GM12878 (cell line): ENCODE measurements around the gene MC3R. TPM values are rescaled to one million over a fixed set of nuclear protein-coding genes. Genes with fewer than 3 reads are reported as not detected.

Source experiments
- ATAC-seq: fragments of 200-7000 bp; cut with Tn5 transposase; 3 replicates; pipeline ENCODE4 v1.9.1; 2020; ENCODE audit warnings: mild to moderate bottlenecking, moderate library complexity
- BruUV-seq: library from RNA; stranded (reverse); fragments of 400-500 nt; replicated peaks from 2 replicates; lab custom pipeline; 2021; lab: Mats Ljungman, UMichigan
- CTCF ChIA-PET: fragments of 300-600 bp; sonication (Branson Sonifier 250); formaldehyde crosslinking; extraction: SDS; loops from one replicate; lab custom pipeline; 2021; ENCODE audit warnings: inconsistent platforms; lab: Yijun Ruan, JAX
- POLR2A ChIA-PET: fragments of 350-600 bp; formaldehyde crosslinking; extraction: SDS; loops from one replicate; lab custom pipeline; 2021; ENCODE audit warnings: inconsistent platforms; lab: Charles Lee
- RAD21 ChIA-PET: fragments of 300-600 bp; sonication (Branson Sonifier 250); formaldehyde crosslinking; loops from one replicate; lab custom pipeline; 2023; ENCODE audit warnings: antibody characterized with exemption; ENCODE audit not compliant: unreplicated experiment; lab: Charles Lee
- SMC1A ChIA-PET: fragments of 300-600 bp; sonication (Branson Sonifier 250); formaldehyde crosslinking; loops from one replicate; lab custom pipeline; 2023; ENCODE audit not compliant: unreplicated experiment, uncharacterized antibody; lab: Charles Lee
- DNase-seq: peaks from one replicate; pipeline ENCODE4 v3.0.0-alpha.2; 2011; ENCODE audit warnings: low read depth, low spot score
- FAIRE-seq: peaks from 3 replicates; lab custom pipeline; 2011; peaks lifted over from hg19 to GRCh38; lab: Jason Lieb, UNC
- H2AFZ ChIP-seq: 2 replicates; pipeline ENCODE4 v1.6.0; 2011; ENCODE audit warnings: low read depth, low read length, control low read depth; ENCODE audit not compliant: control insufficient read depth
- H3K27ac ChIP-seq: 2 replicates; pipeline ENCODE4 v1.5.1; 2011; ENCODE audit warnings: control low read depth; ENCODE audit not compliant: control insufficient read depth, insufficient read depth
- H3K27me3 ChIP-seq, 2 experiments: replicated peaks in 1 of 2; 2 replicates each; pipeline versions ENCODE4 v1.6.0 to v1.6.1; 2011; ENCODE audit warnings: low read length in 1 of 2; ENCODE audit not compliant: control insufficient read depth in 2 of 2, insufficient read depth in 2 of 2
- H3K36me3 ChIP-seq, 2 experiments: 2 replicates each; pipeline ENCODE4 v1.5.1; 2011; ENCODE audit warnings: low read length in 1 of 2; ENCODE audit not compliant: control insufficient read depth in 2 of 2, insufficient read depth in 2 of 2
- H3K4me1 ChIP-seq: 2 replicates; pipeline ENCODE4 v1.6.1; 2011; ENCODE audit warnings: mild to moderate bottlenecking, low read length, moderate library complexity, mixed read lengths; ENCODE audit not compliant: control insufficient read depth, insufficient read depth
- H3K4me2 ChIP-seq: 2 replicates; pipeline ENCODE4 v1.6.0; 2011; ENCODE audit warnings: control low read depth; ENCODE audit not compliant: control insufficient read depth, insufficient read depth
- H3K4me3 ChIP-seq: fragments of 200-600 bp; sonication (generic); 2 replicates; pipeline ENCODE4 v1.5.1; 2016
- H3K79me2 ChIP-seq: 2 replicates; pipeline ENCODE4 v1.6.0; 2011; ENCODE audit warnings: low read length; ENCODE audit not compliant: control insufficient read depth, insufficient read depth
- H3K9ac ChIP-seq: 2 replicates; pipeline ENCODE4 v1.8.0; 2011; ENCODE audit warnings: low read length, control low read depth, mixed read lengths; ENCODE audit not compliant: control insufficient read depth, insufficient read depth
- H3K9me3 ChIP-seq: replicated peaks from 3 replicates; pipeline ENCODE4 v1.5.1; 2011; ENCODE audit warnings: mild to moderate bottlenecking, low read length; ENCODE audit not compliant: control insufficient read depth, insufficient read depth
- H4K20me1 ChIP-seq: 2 replicates; pipeline ENCODE4 v1.6.0; 2011; ENCODE audit not compliant: control insufficient read depth, insufficient read depth
- JUNB ChIP-seq: IDR thresholded peaks from 2 replicates; pipeline ENCODE4 v1.6.1; 2016; ENCODE audit warnings: antibody characterized with exemption, mild to moderate bottlenecking
- KAT2A ChIP-seq: conservative IDR thresholded peaks from 2 replicates; pipeline ENCODE4 v1.6.1; 2011; ENCODE audit warnings: low read depth, low read length; ENCODE audit not compliant: control insufficient read depth
- POLR2A ChIP-seq: IDR thresholded peaks from 2 replicates; pipeline ENCODE4 v1.6.1; 2011; ENCODE audit warnings: low read depth, mild to moderate bottlenecking, low read length
- RAD21 ChIP-seq: IDR thresholded peaks from 2 replicates; pipeline ENCODE4 v1.6.1; 2011; ENCODE audit warnings: mild to moderate bottlenecking, low read depth, low read length, moderate library complexity; ENCODE audit not compliant: insufficient read depth
- RB1 ChIP-seq: fragments of 450-650 bp; formaldehyde crosslinking; IDR thresholded peaks from 2 replicates; pipeline ENCODE4 v1.6.1; 2017; ENCODE audit warnings: mild to moderate bottlenecking, borderline replicate concordance
- REST ChIP-seq: IDR thresholded peaks from 2 replicates; pipeline ENCODE4 v1.6.1; 2012; ENCODE audit warnings: mild to moderate bottlenecking, low read depth, low read length
- SKIL ChIP-seq: fragments of 450-650 bp; IDR thresholded peaks from 2 replicates; pipeline ENCODE4 v1.6.1; 2017; ENCODE audit warnings: mild to moderate bottlenecking, low read depth, inconsistent platforms; ENCODE audit not compliant: poor library complexity, severe bottlenecking
- SPI1 ChIP-seq: IDR thresholded peaks from 2 replicates; pipeline ENCODE4 v1.6.1; 2011; ENCODE audit warnings: low read depth, mild to moderate bottlenecking, low read length, moderate library complexity, borderline replicate concordance; ENCODE audit not compliant: insufficient read depth
- ZNF622 ChIP-seq: fragments of 450-650 bp; IDR thresholded peaks from 2 replicates; pipeline ENCODE4 v1.6.1; 2017; ENCODE audit warnings: mild to moderate bottlenecking, inconsistent platforms
- WGBS: methylation state at CpG from one replicate; pipeline ENCODE4 v1.1.6; 2016; ENCODE audit warnings: low lambda C conversion rate; ENCODE audit not compliant: insufficient replicate concordance, insufficient coverage; ENCODE audit errors: missing lambda C conversion rate; 5-methylcytosine and 5-hydroxymethylcytosine counted together
- in situ Hi-C: fragments of 300-500 bp; cut with MboI; formaldehyde crosslinking; loops from 9 replicates; pipeline ENCODE4 v1.14.3; 2018; ENCODE audit warnings: mixed read lengths
- intact Hi-C: fragments of 100-400 bp; cut with micrococcal nuclease; formaldehyde crosslinking; loops from one replicate; pipeline ENCODE4 v1.14.2; 2022; ENCODE audit not compliant: unreplicated experiment
- polyA plus RNA-seq, 11 experiments: library from polyadenylated mRNA; depleted of rRNA in 4 of 11; unstranded in 6 of 11; stranded (reverse) in 5 of 11; fragments of >200 nt; fragmentation: Nextera tagmentation in 4 of 11; fragmentation: Illumina TruSeq in 1 of 11; extraction: Ambion mirVana in 4 of 11; extraction: Trizol in 1 of 11; gene quantifications; 1 replicate in 1 of 11; 2 replicates in 10 of 11; pipeline versions ENCODE4 v1.2.1 to v1.2.3, GENCODE V29; 2011 to 2016; ENCODE audit warnings: inconsistent platforms in 2 of 11, missing spikeins in 2 of 11, low read depth in 1 of 11
- total RNA-seq, 4 experiments: library from RNA; depleted of rRNA in 3 of 4; stranded (reverse); fragments of >200 nt in 3 of 4; fragmentation: Illumina TruSeq in 1 of 4; extraction: Trizol in 1 of 4; gene quantifications; 2 replicates each; pipeline versions ENCODE4 v1.2.1 to v1.2.3, GENCODE V29; 2013 to 2021

Gene MC3R
- total and polyA plus RNA-seq, 10 of the 15 experiments (the other 5 are each of a cell fraction or from before 2014, with no cell fraction given): not detected

GRCh38 chr20:56212091-56212490, 36.4 kb upstream of the MC3R start:
- no peak overlapping the region for H3K4me2 ChIP-seq
- TF ChIP-seq RB1 (no peak), RAD21 (no peak), SKIL (no peak), REST (no peak), KAT2A (no peak), ZNF622 (no peak), JUNB (no peak), SPI1 (no peak), POLR2A (no peak)
- TF ChIP-seq, all 136 proteins: peak for 0
- in situ Hi-C loops: no loop called here
- ChIA-PET POLR2A (no interaction called here), CTCF (no interaction called here), SMC1A (no interaction called here), RAD21 (no interaction called here)
- no peaks in the 10 kb centered on the region for H4K20me1 ChIP-seq
- H2AFZ ChIP-seq: no peak overlapping the region
- H3K27ac ChIP-seq: no peak overlapping the region
- BruUV-seq: no TSS peak
- H3K4me1 ChIP-seq: no peaks in the 10 kb centered on the region
- ATAC-seq (no peak), FAIRE-seq (no peak), DNase-seq (no peak)
- H3K27me3 ChIP-seq: no peaks in the 10 kb centered on the region
- no peaks in the 10 kb centered on the region for H3K36me3 ChIP-seq
- 14% methylated on average over 9 of the region's 9 CpGs for WGBS
- intact Hi-C loops: no loop called here
- no peaks in the 10 kb centered on the region for H3K9me3 ChIP-seq
- no peaks in the 10 kb centered on the region for H3K79me2 ChIP-seq
- no peak overlapping the region for H3K9ac ChIP-seq
- H3K4me3 ChIP-seq: no peak overlapping the region
